GM12874 (cell line): ENCODE measurements around the gene PCAT6.

Experiments
- TF ChIP-seq, protein P1 (sequence below): IDR thresholded peaks from 2 replicates; pipeline ENCODE4 v1.5.1; 2011; ENCODE audit warnings: low read depth, mild to moderate bottlenecking, control low read depth, low read length, moderate library complexity; ENCODE audit not compliant: insufficient read depth

PCAT6 gene

DNA sequence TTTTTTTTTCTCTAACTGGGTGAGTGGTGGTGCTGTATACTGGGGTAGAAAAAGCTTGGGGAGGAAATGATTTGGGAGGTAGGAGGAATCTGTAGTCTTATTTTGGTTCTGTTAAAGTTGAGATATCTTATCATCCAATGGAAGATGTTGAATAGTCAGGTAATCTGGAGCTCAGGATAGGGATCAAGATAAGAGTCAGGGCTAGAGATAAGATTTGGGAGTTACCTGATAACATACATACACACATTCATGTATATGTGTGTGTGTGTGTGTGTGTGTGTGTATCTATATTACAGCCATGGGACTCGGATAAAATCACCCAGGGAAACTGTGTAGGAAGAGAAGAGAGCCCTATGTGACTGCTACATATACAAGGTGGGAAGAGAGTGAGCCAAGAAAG lies 8.1 kb downstream of the PCAT6 start:
- TF ChIP-seq, protein P1, sequence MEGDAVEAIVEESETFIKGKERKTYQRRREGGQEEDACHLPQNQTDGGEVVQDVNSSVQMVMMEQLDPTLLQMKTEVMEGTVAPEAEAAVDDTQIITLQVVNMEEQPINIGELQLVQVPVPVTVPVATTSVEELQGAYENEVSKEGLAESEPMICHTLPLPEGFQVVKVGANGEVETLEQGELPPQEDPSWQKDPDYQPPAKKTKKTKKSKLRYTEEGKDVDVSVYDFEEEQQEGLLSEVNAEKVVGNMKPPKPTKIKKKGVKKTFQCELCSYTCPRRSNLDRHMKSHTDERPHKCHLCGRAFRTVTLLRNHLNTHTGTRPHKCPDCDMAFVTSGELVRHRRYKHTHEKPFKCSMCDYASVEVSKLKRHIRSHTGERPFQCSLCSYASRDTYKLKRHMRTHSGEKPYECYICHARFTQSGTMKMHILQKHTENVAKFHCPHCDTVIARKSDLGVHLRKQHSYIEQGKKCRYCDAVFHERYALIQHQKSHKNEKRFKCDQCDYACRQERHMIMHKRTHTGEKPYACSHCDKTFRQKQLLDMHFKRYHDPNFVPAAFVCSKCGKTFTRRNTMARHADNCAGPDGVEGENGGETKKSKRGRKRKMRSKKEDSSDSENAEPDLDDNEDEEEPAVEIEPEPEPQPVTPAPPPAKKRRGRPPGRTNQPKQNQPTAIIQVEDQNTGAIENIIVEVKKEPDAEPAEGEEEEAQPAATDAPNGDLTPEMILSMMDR = no peak

DNA sequence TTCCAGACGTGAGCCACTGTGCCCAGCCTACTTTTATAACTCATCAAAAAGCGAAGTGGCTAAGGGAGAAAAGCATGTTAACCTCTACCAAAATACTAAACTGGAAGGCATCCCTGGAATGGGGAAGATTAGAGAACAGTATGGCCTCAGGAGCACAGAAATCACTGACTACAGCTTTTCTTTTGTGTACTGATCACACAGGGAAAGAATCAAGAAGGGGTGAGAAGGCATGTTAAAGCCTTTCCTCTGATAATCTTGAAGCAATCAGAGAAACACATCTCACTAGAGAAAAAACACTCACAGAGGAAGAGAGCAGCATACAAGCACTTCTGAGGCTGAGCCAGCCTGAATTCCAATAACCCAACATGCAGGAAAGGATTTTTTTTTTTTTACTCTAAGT lies 10.7 kb downstream of the PCAT6 start:
- TF ChIP-seq, protein P1 = no peak

DNA sequence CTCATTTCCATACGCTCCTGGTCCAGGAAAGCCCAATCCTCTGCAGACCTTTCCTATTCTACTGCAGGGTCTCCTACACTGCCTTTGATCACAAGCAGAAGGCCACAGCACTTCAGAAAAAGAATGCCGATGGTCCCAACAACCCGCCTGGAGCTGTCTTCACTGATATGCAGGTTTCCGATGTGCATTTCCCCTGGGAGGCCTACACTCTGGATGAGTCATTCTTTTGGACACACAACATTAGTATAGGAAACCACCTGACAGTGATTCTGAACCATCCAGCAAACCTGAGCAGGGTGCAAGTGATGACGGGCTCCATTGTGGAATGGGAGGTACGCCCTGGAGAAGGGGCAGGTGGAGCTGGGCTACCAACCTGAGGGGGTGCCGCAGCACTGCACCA lies 15.0 kb downstream of the PCAT6 start:
- TF ChIP-seq, protein P1 = no peak

DNA sequence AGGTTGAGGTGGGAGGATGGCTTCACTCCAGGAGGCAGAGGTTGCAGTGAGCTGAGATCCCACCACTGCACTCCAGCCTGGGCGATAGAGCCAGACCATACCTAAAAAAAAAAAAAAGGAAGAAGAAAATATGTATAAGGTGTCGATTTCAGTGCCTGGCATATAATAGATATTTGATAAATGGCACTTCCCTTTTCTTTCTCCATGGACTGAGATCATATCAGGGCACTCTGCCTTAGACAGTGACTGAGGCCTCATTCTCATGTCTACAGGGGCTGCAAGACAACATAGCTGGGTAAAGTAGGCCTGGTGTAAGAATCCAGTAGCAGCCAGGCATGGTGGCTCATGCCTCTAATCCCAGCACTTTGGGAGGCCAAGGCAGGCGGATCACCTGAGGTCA lies 21.2 kb downstream of the PCAT6 start:
- TF ChIP-seq, protein P1 = no peak

DNA sequence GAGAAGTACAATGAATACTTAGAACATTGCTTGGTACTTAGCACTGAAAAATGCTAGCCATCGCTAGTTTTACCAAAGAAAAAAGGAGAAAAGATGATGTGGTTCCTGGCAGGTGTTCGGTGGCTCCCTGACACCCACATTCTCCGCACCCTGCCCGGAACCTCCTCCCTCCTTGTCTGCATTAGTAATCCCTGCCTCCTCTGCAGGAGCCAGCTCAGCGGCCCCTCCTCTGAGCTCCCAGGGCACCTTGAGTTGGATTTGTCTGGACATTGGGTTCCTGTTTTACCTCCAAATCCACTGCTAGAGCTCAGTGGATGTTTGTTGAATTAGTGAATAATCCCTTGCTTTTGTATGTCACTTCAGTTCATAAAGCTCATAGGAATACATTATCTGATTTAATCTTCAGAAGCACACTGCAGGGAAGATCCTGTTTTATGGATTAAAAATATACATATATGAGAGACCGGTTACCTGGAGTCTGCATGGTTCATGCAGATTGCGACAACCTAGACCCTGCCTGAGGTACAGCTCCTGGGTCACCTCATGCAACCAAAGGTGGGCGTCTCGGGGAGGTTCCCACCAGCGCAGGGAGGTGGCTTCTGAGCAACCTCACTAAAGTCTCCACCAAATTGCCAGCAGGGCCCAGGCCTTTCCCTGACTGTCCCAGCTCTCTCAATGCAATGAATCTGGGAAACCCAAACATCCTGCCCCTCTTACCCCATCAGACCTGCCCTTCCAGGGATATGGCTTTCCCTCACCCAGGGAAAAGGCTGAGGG lies 24.2 kb downstream of the PCAT6 start:
- TF ChIP-seq, protein P1 = no peak

DNA sequence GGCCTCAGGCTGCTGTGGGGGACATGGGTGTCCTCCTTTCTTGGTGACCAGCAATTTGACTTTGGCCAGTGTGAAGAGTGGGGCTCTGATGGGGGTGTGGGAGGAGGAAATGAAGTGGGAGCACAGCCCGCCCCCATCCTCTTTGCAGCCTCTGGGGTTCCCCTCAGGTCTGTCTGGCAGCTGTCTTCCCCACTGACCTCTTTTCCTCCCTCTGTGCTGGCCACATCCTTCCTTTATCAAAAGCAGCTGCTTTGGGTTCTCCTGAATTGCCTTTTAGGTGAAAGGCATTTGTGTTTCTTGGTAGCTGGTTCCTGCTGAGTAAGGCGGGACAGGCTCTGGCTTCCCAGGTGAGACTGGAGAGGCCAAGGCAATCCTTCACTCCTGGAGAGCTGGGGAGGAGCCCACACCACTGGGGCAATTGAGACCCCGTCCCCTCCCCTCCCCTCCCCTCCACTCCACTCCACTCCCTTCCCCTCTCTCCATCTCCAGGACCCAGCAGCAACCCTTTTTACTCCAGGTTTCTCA lies 24.9 kb downstream of the PCAT6 start:
- TF ChIP-seq, protein P1 = no peak

DNA sequence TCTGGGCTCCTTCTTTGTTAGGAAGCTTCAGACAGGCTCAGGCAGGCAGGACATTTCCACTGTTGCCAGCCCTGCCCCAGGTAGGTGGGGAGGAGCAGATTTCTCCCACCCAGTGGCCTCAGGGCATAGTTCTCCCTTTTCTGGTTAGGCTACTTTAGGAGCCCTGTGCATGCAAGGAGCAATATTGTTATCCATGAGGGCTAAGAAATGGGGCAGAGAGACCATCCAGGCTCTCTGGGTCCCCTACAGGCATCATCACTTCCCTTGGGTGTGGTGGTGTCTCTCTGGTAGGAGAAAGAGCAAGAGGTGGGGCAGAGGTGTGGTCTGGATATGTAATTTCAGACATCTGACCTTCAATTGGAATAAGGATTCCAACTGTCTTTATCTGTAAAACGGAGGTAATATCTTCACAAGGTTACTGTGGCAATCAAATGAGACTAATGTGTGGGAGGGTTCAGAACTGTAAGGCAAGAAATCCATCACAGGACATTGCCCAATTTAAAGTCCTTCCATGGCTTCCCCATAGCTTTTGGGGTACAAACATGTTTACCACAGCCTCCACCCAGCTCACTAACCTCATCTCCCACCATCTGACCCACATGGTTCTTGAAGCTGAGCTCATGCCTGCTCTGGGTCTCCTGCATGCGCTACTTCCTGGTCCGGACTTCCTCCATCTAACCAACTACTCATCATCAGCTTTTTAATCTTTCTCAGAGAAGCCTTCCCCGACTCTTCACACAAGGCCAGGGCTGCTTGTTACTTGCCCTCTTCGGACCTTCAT lies 26.1 kb downstream of the PCAT6 start:
- TF ChIP-seq, protein P1 = no peak
